ENCODE results near the gene KCNA10. TPM values are rescaled to one million over a fixed set of nuclear protein-coding genes. Genes with fewer than 3 reads are reported as not detected.

Gene KCNA10
- total and polyA plus RNA-seq, 10 of the 15 experiments (the other 5 are each of a cell fraction or from before 2014, with no cell fraction given), result not detected

GRCh38 chr1:110533230-110533629 is 14.3 kb upstream of the KCNA10 start:
- Histone ChIP-seq H2AFZ (ENCODE audit: control insufficient read depth, low read depth, low read length) (no peak overlapping the region), H3K79me2 (ENCODE audit: control insufficient read depth, insufficient read depth, low read length) (no peaks in the 10 kb centered on the region), H3K4me3 (no peak overlapping the region), H3K4me1 (ENCODE audit: control insufficient read depth, insufficient read depth, low read length) (no peaks in the 10 kb centered on the region), H3K9ac (ENCODE audit: control insufficient read depth, insufficient read depth, low read length) (no peak overlapping the region), H3K9me3 (replicated peaks; ENCODE audit: control insufficient read depth, insufficient read depth, low read length) (no peaks in the 10 kb centered on the region), H4K20me1 (ENCODE audit: control insufficient read depth, insufficient read depth) (no peaks in the 10 kb centered on the region), H3K4me2 (ENCODE audit: control insufficient read depth, insufficient read depth) (no peak overlapping the region), H3K27me3 (replicated peaks in 1 of 2; ENCODE audit: control insufficient read depth in 2 of 2, insufficient read depth in 2 of 2, low read length in 1 of 2) (no peaks in the 10 kb centered on the region; a peak in 1 of 4 replicates), H3K36me3 (ENCODE audit: control insufficient read depth in 2 of 2, insufficient read depth in 2 of 2, low read length in 1 of 2) (no peaks in the 10 kb centered on the region), H3K27ac (ENCODE audit: control insufficient read depth, insufficient read depth) (no peak overlapping the region)
- ChIA-PET SMC1A (ENCODE audit: uncharacterized antibody, unreplicated experiment) (interaction anchor here (0.6 to 0.7 kb wide), 2 partner anchors 148 to 1686 kb away, joined by 3 read pairs; no protein-coding TSS in a partner anchor), CTCF (interaction anchor here (1.8 to 2.4 kb wide), 3 partner anchors 10 to 330 kb away, joined by 4 to 11 read pairs (median 8); no protein-coding TSS in a partner anchor), POLR2A (no interaction called here), RAD21 (ENCODE audit: unreplicated experiment) (interaction anchor here (1.5 kb wide), 1 partner anchor 38 kb away, joined by 4 read pairs; no protein-coding TSS in a partner anchor)
- TF ChIP-seq NR2C1 (IDR thresholded peaks at IDR 0.05) (no peak), IRF5 (IDR thresholded peaks at IDR 0.05; ENCODE audit: borderline replicate concordance) (no peak), POLR2A (IDR thresholded peaks at IDR 0.05; ENCODE audit: low read depth, low read length) (no peak), BRCA1 (IDR thresholded peaks at IDR 0.05; ENCODE audit: low read depth, low read length) (no peak), FOXM1 (IDR thresholded peaks at IDR 0.05; ENCODE audit: low read depth, low read length) (no peak), PML (IDR thresholded peaks at IDR 0.05; ENCODE audit: low read length) (no peak), KDM1A (IDR thresholded peaks at IDR 0.05; ENCODE audit: borderline replicate concordance) (no peak), RFX5 (IDR thresholded peaks at IDR 0.05; ENCODE audit: low read depth, low read length) (no peak), EZH2 (IDR thresholded peaks at IDR 0.05; ENCODE audit: borderline replicate concordance, control insufficient read depth, low read depth, low read length) (no peak), CEBPZ (IDR thresholded peaks at IDR 0.05; ENCODE audit: low read depth, low read length) (no peak), BHLHE40 (IDR thresholded peaks at IDR 0.05; ENCODE audit: borderline replicate concordance in 1 of 2, low read depth in 2 of 2, low read length in 1 of 2) (no peak), MEF2B (IDR thresholded peaks at IDR 0.05; ENCODE audit: partially characterized antibody, poor library complexity, severe bottlenecking) (no peak), TCF12 (IDR thresholded peaks at IDR 0.05; ENCODE audit: low read depth, low read length) (no peak), ZNF274 (IDR thresholded peaks at IDR 0.05; ENCODE audit: insufficient read depth, insufficient read length) (no peak), RBBP5 (conservative IDR thresholded peaks at IDR 0.05) (no peak), BCL3 (IDR thresholded peaks at IDR 0.05; ENCODE audit: borderline replicate concordance, insufficient read depth, low read depth, low read length, poor library complexity, severe bottlenecking) (no peak)
- no TSS peak for BruUV-seq (replicated peaks)
- WGBS (ENCODE audit: insufficient coverage, insufficient replicate concordance, low lambda C conversion rate, missing lambda C conversion rate), result 0% methylated on average over 3 of the region's 3 CpGs
- DNase-seq (ENCODE audit: low read depth, low spot score) (no peak), FAIRE-seq (no peak), ATAC-seq (no peak)
- intact Hi-C loops (cut with micrococcal nuclease; ENCODE audit: unreplicated experiment), result no loop called here
- in situ Hi-C loops (cut with MboI), result no loop called here
